ENCODE results near the gene TMX3. TPM values are rescaled to one million over a fixed set of nuclear protein-coding genes. Genes with fewer than 3 reads are reported as not detected.

TMX3 gene
- total and polyA plus RNA-seq, 8 donors, result 48.3 to 98.7 (median 85.5) TPM

DNA sequence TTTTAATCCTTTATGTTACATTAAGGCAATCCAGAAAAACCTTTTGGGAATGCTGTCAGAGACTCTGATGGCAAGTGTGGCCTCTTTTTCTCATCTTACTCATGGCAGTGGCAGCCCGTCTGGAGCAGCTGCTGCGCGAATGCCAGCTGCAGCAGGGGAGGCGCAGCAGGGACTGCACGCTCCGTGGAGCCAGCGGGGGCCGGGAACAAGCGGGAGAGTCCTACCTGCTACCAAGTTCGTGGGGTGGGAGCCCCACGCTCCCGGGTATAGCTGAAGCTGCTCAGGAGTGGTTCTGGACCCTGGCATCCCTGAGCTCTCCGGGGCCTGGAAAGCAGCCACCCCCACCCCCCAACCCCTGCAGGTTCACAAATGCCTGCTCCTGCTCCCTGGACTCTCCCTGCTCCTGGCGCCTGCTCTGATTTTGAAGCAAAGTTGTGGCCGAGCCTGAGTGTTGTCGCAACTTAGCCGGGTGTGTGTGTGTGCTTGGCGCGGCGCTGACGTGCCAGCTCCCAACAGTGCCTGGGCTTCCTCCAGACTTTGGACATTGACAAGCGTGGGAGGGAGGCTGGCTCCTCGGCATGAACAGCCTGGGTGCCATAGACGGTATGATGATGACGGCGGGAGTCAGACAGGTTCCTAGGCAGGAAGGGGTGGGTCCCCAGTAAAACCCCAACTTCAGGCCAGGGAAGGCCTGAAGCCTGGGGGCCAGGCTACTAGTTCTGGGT is 21.7 kb downstream of the TMX3 start:
- H3K4me1 ChIP-seq, result no peaks in the 10 kb centered on the region
- no peak overlapping the region for H3K27ac ChIP-seq
- peak in 1 of 4 donors; percentile 74 for DNase-seq
- ATAC-seq, result no peak
- no peaks in the 10 kb centered on the region for H3K9me3 ChIP-seq
- peaks cover 0 to 77% of the 10 kb centered on the region in 2 donors for H3K36me3 ChIP-seq
- TF ChIP-seq CTCF (IDR thresholded peaks at IDR 0.05), result no peak
- H3K4me3 ChIP-seq, result no peak overlapping the region
- no peaks in the 10 kb centered on the region for H3K27me3 ChIP-seq
- intact Hi-C loops (cut with DNase I), result no loop called here

DNA sequence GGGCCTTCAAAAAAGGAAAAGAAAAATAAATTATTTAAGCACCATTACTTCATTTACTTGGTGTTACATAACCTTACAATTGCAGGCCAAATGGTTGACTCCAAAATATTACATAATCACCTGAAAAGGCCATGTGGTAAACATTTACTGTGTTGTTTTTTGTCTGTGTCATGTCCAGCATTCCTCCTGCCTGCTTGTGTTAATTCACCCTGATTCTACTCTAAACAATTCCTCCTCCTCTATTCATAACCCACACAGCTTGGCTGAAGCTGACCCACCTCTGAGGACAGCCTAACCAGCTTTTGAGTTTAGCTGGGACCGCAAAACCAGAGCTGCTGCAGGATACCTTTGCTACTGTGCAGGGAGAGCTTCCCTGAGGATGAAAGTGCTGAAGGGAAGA is 35.4 kb downstream of the TMX3 start:
- Histone ChIP-seq H3K27ac (no peak overlapping the region), H3K36me3 (peaks cover 0 to 92% of the 10 kb centered on the region in 2 donors)
- intact Hi-C loops (cut with DNase I), result no loop called here

GRCh38 chr18:68676913-68677312 is 38.0 kb downstream of the TMX3 start:
- TF ChIP-seq CTCF (IDR thresholded peaks at IDR 0.05), result no peak
- ATAC-seq, result no peak
- intact Hi-C loops (cut with DNase I), result no loop called here
- peaks cover 0 to 66% of the 10 kb centered on the region in 2 donors for H3K36me3 ChIP-seq
- no peak for DNase-seq
- H3K27ac ChIP-seq, result no peak overlapping the region
- H3K9me3 ChIP-seq, result no peaks in the 10 kb centered on the region
- H3K4me3 ChIP-seq, result no peak overlapping the region
- no peaks in the 10 kb centered on the region for H3K27me3 ChIP-seq
- no peaks in the 10 kb centered on the region for H3K4me1 ChIP-seq

More for the DNA sequence above, 35.4 kb downstream of the TMX3 start:
- Histone ChIP-seq H3K27me3 (no peaks in the 10 kb centered on the region), H3K4me3 (no peak overlapping the region), H3K9me3 (no peaks in the 10 kb centered on the region), H3K4me1 (no peaks in the 10 kb centered on the region)
- DNase-seq, result no peak
- ATAC-seq, result no peak
- TF ChIP-seq CTCF (IDR thresholded peaks at IDR 0.05), result no peak

GRCh38 chr18:68667121-68667520 is 47.8 kb downstream of the TMX3 start:
- no peaks in the 10 kb centered on the region for H3K4me1 ChIP-seq
- intact Hi-C loops (cut with DNase I), result loop anchor here in 1 of 2 donors (10.0 kb wide), 1 partner anchor 1452 kb away; no protein-coding TSS in a partner anchor
- H3K9me3 ChIP-seq, result no peaks in the 10 kb centered on the region
- no peak overlapping the region for H3K27ac ChIP-seq
- no peak for TF ChIP-seq CTCF (IDR thresholded peaks at IDR 0.05)
- DNase-seq, result peak in 2 of 4 donors; percentile 7 to 8
- no peaks in the 10 kb centered on the region for H3K36me3 ChIP-seq
- no peak for ATAC-seq
- H3K27me3 ChIP-seq, result no peaks in the 10 kb centered on the region
- no peak overlapping the region for H3K4me3 ChIP-seq

GRCh38 chr18:68666381-68666780 is 48.5 kb downstream of the TMX3 start:
- DNase-seq (peak in 2 of 4 donors; percentile 22 to 40), ATAC-seq (peak; percentile 47)
- H3K9me3 ChIP-seq, result no peaks in the 10 kb centered on the region
- no peak overlapping the region for H3K4me3 ChIP-seq
- intact Hi-C loops (cut with DNase I), result loop anchor here in 1 of 2 donors (10.0 kb wide), 1 partner anchor 1452 kb away; no protein-coding TSS in a partner anchor
- no peak for TF ChIP-seq CTCF (IDR thresholded peaks at IDR 0.05)
- H3K4me1 ChIP-seq, result no peaks in the 10 kb centered on the region
- H3K27ac ChIP-seq, result no peak overlapping the region
- no peaks in the 10 kb centered on the region for H3K36me3 ChIP-seq
- H3K27me3 ChIP-seq, result no peaks in the 10 kb centered on the region
